Measurements from ENCODE around the gene PLEKHD1. TPM values are rescaled to one million over a fixed set of nuclear protein-coding genes. Genes with fewer than 3 reads are reported as not detected.

The PLEKHD1 gene
- total RNA-seq, 1 donor from 2014 or later, result not detected

GRCh38 chr14:69485315-69485660, 760 bp downstream of the PLEKHD1 start:
- no peak overlapping the region for H3K27ac Mint-ChIP-seq
- peaks cover 18% of the 10 kb centered on the region for H3F3A ChIP-seq (ENCODE audit: low read depth)
- no peaks in the 10 kb centered on the region for H3K36me3 ChIP-seq
- H3K36me3 Mint-ChIP-seq, result no peaks in the 10 kb centered on the region
- H3K27ac ChIP-seq, result no peak overlapping the region
- H3K4me2 ChIP-seq, result peak overlapping the region; percentile 90
- DNase-seq (ENCODE audit: low spot score), result no peak
- peak overlapping the region; percentile 75 for H3K4me3 Mint-ChIP-seq
- H4K20me1 ChIP-seq (ENCODE audit: low read depth), result peaks cover 47% of the 10 kb centered on the region
- peaks cover 32% of the 10 kb centered on the region for H3K4me1 ChIP-seq
- H2AFZ ChIP-seq (replicated peaks), result no peak overlapping the region
- no peaks in the 10 kb centered on the region for H3K79me2 ChIP-seq (ENCODE audit: low read depth)
- TF ChIP-seq EZH2phosphoT487 (IDR thresholded peaks at IDR 0.05) (no peak), EZH2 (IDR thresholded peaks at IDR 0.05) (no peak), CTCF (IDR thresholded peaks at IDR 0.05) (no peak)
- H3K4me3 ChIP-seq, result no peak overlapping the region
- peaks cover 32% of the 10 kb centered on the region for H3K4me1 Mint-ChIP-seq
- H3K9me3 Mint-ChIP-seq, result no peaks in the 10 kb centered on the region
- no peak overlapping the region for H3K9ac ChIP-seq
- H3K9me3 ChIP-seq (ENCODE audit: low read depth), result no peaks in the 10 kb centered on the region
- H3K27me3 Mint-ChIP-seq (ENCODE audit: insufficient read depth, low read depth), result peaks cover 51% of the 10 kb centered on the region
- H3K27me3 ChIP-seq, result peaks cover 85% of the 10 kb centered on the region

- Histone ChIP-seq H3K4me1 (peaks cover 32% of the 10 kb centered on the region), H3K27ac (no peak overlapping the region), H3K9ac (no peak overlapping the region), H3K9me3 (ENCODE audit: low read depth) (no peaks in the 10 kb centered on the region), H3K79me2 (ENCODE audit: low read depth) (no peaks in the 10 kb centered on the region), H3K4me3 (no peak overlapping the region), H3K36me3 (no peaks in the 10 kb centered on the region), H2AFZ (replicated peaks) (no peak overlapping the region), H3K4me2 (no peak overlapping the region), H3K27me3 (peaks cover 81% of the 10 kb centered on the region), H3F3A (ENCODE audit: low read depth) (peaks cover 18% of the 10 kb centered on the region), H4K20me1 (ENCODE audit: low read depth) (peaks cover 47% of the 10 kb centered on the region)
- H3K27ac Mint-ChIP-seq, result no peak overlapping the region
- no peaks in the 10 kb centered on the region for H3K9me3 Mint-ChIP-seq
- DNase-seq (ENCODE audit: low spot score), result no peak
- H3K36me3 Mint-ChIP-seq, result no peaks in the 10 kb centered on the region
- H3K4me1 Mint-ChIP-seq, result peaks cover 36% of the 10 kb centered on the region
- TF ChIP-seq EZH2 (IDR thresholded peaks at IDR 0.05), result no peak
- no peak for TF ChIP-seq EZH2phosphoT487 (IDR thresholded peaks at IDR 0.05)
- TF ChIP-seq CTCF (IDR thresholded peaks at IDR 0.05), result no peak
- peak overlapping the region; percentile 75 for H3K4me3 Mint-ChIP-seq
- peaks cover 53% of the 10 kb centered on the region for H3K27me3 Mint-ChIP-seq (ENCODE audit: insufficient read depth, low read depth)
These were observed 1.2 kb downstream of the PLEKHD1 start for GRCh38 chr14:69485701-69486100.

DNA sequence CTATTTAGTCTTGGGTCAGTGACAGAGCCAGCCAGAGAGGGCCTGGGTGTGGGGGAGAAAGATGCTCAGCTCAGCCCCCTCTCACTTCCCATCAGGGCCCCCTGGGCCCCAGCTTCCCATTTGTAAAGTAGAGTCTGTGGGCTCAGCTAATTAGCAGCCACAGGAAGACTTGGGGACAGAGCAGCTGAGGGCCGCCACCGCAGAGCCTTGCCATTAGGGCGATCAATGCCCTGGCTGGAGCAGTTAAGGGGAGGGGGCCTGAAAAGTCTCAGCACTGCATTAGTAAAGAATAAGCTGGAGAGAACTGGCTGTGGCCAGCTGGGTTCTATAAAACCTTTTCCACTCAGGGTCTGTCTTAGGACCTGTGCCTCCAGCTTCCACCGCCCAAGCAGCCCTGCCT, 2.7 kb downstream of the PLEKHD1 start:
- peak; percentile 60 for DNase-seq (ENCODE audit: low spot score)
- Histone ChIP-seq H3K9me3 (ENCODE audit: low read depth) (no peaks in the 10 kb centered on the region), H3K36me3 (no peaks in the 10 kb centered on the region), H3K27ac (no peak overlapping the region), H3K27me3 (peaks cover 76% of the 10 kb centered on the region), H3K4me2 (peak overlapping the region; percentile 43), H3K9ac (no peak overlapping the region), H4K20me1 (ENCODE audit: low read depth) (peaks cover 45% of the 10 kb centered on the region), H3K4me1 (peaks cover 29% of the 10 kb centered on the region), H3F3A (ENCODE audit: low read depth) (peaks cover 11% of the 10 kb centered on the region), H3K4me3 (no peak overlapping the region), H2AFZ (replicated peaks) (no peak overlapping the region), H3K79me2 (ENCODE audit: low read depth) (no peaks in the 10 kb centered on the region)
- TF ChIP-seq EZH2 (IDR thresholded peaks at IDR 0.05) (no peak), EZH2phosphoT487 (IDR thresholded peaks at IDR 0.05) (no peak)
- peaks cover 47% of the 10 kb centered on the region for H3K27me3 Mint-ChIP-seq (ENCODE audit: insufficient read depth, low read depth)
- H3K9me3 Mint-ChIP-seq, result no peaks in the 10 kb centered on the region
- no peak overlapping the region for H3K27ac Mint-ChIP-seq
- H3K4me1 Mint-ChIP-seq, result peaks cover 40% of the 10 kb centered on the region
- no peak overlapping the region for H3K4me3 Mint-ChIP-seq
- no peaks in the 10 kb centered on the region for H3K36me3 Mint-ChIP-seq

DNA sequence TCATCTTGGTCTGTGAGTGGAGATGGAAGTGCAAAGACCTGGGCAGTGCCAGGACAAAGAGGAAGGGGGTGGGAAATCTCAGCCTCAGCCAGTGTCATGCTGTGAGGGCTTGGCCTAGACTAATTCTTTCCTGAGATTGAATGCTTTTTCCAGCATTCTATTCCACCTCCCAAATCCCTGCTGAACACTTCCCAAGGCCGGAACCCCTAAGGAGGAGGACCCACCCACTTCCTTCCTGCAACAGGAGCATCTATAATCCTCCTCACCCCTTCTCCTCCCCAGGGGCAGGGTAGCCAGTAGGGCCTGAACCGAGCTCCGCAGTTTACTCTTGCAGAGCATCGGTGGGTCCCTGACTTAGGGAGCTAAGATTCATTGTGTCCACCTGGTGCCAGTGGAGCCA, 3.2 kb downstream of the PLEKHD1 start:
- no peaks in the 10 kb centered on the region for H3K9me3 Mint-ChIP-seq
- H3K36me3 ChIP-seq, result no peaks in the 10 kb centered on the region
- peaks cover 42% of the 10 kb centered on the region for H3K27me3 Mint-ChIP-seq (ENCODE audit: insufficient read depth, low read depth)
- no peak overlapping the region for H3K9ac ChIP-seq
- peak overlapping the region; percentile 43 for H3K4me2 ChIP-seq
- TF ChIP-seq EZH2phosphoT487 (IDR thresholded peaks at IDR 0.05) (no peak), EZH2 (IDR thresholded peaks at IDR 0.05) (no peak), CTCF (IDR thresholded peaks at IDR 0.05) (no peak)
- no peak overlapping the region for H3K27ac Mint-ChIP-seq
- H3K9me3 ChIP-seq (ENCODE audit: low read depth), result no peaks in the 10 kb centered on the region
- DNase-seq (ENCODE audit: low spot score), result peak; percentile 42
- no peak overlapping the region for H2AFZ ChIP-seq (replicated peaks)
- H3K27ac ChIP-seq, result no peak overlapping the region
- H3K27me3 ChIP-seq, result peaks cover 75% of the 10 kb centered on the region
- H3K4me3 Mint-ChIP-seq, result no peak overlapping the region
- H4K20me1 ChIP-seq (ENCODE audit: low read depth), result peaks cover 42% of the 10 kb centered on the region
- H3F3A ChIP-seq (ENCODE audit: low read depth), result peaks cover 9% of the 10 kb centered on the region
- H3K4me3 ChIP-seq, result no peak overlapping the region
- no peaks in the 10 kb centered on the region for H3K36me3 Mint-ChIP-seq
- peaks cover 29% of the 10 kb centered on the region for H3K4me1 ChIP-seq
- H3K4me1 Mint-ChIP-seq, result peaks cover 37% of the 10 kb centered on the region
- no peaks in the 10 kb centered on the region for H3K79me2 ChIP-seq (ENCODE audit: low read depth)

Measured in neural progenitor cell (in vitro differentiated cells).